ENCODE data around the gene BST1.

DNA sequence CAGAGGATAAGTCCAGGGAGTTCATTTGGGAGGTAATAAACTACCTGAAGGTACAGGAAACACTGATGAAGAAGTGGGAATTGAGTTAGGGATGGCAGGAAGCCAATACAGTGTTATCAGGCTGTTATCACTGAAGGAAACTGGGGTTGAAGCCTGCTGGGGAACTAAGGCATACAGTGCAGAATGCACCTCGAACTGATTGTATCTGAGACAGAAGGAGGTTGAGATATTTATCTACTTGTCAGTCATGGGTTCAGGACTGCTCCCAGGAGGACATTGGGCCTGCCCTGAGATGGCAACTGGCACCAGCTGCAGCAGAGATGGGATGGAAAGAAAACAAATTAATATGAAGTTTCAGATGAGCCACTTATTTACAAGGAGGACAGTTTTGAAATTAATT, 39.8 kb downstream of the BST1 start:
- TF ChIP-seq, protein P1, sequence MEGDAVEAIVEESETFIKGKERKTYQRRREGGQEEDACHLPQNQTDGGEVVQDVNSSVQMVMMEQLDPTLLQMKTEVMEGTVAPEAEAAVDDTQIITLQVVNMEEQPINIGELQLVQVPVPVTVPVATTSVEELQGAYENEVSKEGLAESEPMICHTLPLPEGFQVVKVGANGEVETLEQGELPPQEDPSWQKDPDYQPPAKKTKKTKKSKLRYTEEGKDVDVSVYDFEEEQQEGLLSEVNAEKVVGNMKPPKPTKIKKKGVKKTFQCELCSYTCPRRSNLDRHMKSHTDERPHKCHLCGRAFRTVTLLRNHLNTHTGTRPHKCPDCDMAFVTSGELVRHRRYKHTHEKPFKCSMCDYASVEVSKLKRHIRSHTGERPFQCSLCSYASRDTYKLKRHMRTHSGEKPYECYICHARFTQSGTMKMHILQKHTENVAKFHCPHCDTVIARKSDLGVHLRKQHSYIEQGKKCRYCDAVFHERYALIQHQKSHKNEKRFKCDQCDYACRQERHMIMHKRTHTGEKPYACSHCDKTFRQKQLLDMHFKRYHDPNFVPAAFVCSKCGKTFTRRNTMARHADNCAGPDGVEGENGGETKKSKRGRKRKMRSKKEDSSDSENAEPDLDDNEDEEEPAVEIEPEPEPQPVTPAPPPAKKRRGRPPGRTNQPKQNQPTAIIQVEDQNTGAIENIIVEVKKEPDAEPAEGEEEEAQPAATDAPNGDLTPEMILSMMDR (IDR thresholded peaks at IDR 0.05): no peak
- no peak for TF ChIP-seq POLR2AphosphoS5 (IDR thresholded peaks at IDR 0.05; ENCODE audit: low read depth, low read length)
